CD4-positive, alpha-beta T cell (primary cell): ENCODE results near the gene CD7. TPM values are rescaled to one million over a fixed set of nuclear protein-coding genes. Genes with fewer than 3 reads are reported as not detected.
A peak's percentile ranks its signal among the peaks of the same experiment; 100 is the strongest.

Experiments
- ATAC-seq: fragments of 200-7000 bp; cut with Tn5 transposase; one replicate; pipeline ENCODE4 v1.10.0; 2022; ENCODE audit warnings: mild to moderate bottlenecking; ENCODE audit not compliant: poor library complexity
- CTCF ChIA-PET: fragments of 350-600 bp; sonication (Branson Sonifier 250); formaldehyde crosslinking; loops from one replicate; lab custom pipeline; 2021; ENCODE audit warnings: antibody characterized with exemption, inconsistent platforms; lab: Charles Lee
- POLR2A ChIA-PET: fragments of 350-600 bp; sonication (Branson Sonifier 250); formaldehyde crosslinking; loops from one replicate; lab custom pipeline; 2021; ENCODE audit warnings: antibody characterized with exemption, inconsistent platforms; lab: Charles Lee
- DNase-seq, 14 experiments: peaks; one replicate each; pipeline ENCODE4 v3.0.0-alpha.2; 2013 to 2020; ENCODE audit warnings: mixed read lengths in 2 of 14
- H3K27ac ChIP-seq, 2 donors: one replicate each; pipeline versions ENCODE4 v1.5.1 to v1.7.0; 2013; ENCODE audit warnings: low read length in 2 of 2, low read depth in 1 of 2, mild to moderate bottlenecking in 1 of 2
- H3K27me3 ChIP-seq, 2 experiments: 1 replicate in 1 of 2; 2 replicates in 1 of 2; pipeline versions ENCODE4 v1.6.1 to v1.7.0; 2013; ENCODE audit warnings: low read length in 2 of 2, control low read depth in 1 of 2, mild to moderate bottlenecking in 1 of 2, moderate library complexity in 1 of 2; ENCODE audit not compliant: insufficient read depth in 2 of 2, control insufficient read depth in 1 of 2
- H3K36me3 ChIP-seq: one replicate; pipeline ENCODE4 v1.6.1; 2013; ENCODE audit warnings: low read length, control low read depth; ENCODE audit not compliant: insufficient read depth
- H3K4me1 ChIP-seq: one replicate; pipeline ENCODE4 v1.6.1; 2013; ENCODE audit warnings: low read length, control low read depth; ENCODE audit not compliant: insufficient read depth
- H3K4me3 ChIP-seq: one replicate; pipeline ENCODE4 v1.5.1; 2013; ENCODE audit warnings: mild to moderate bottlenecking, low read length, moderate library complexity
- H3K9me3 ChIP-seq, 2 experiments: 1 replicate in 1 of 2; 2 replicates in 1 of 2; pipeline versions ENCODE4 v1.6.1 to v1.7.0; 2013; ENCODE audit warnings: low read length in 2 of 2, mild to moderate bottlenecking in 2 of 2, control low read depth in 1 of 2, moderate library complexity in 1 of 2; ENCODE audit not compliant: control insufficient read depth in 1 of 2, insufficient read depth in 1 of 2
- H3K27ac Mint-ChIP-seq: one replicate; pipeline ENCODE4 v1.8.0; 2020; ENCODE audit warnings: mixed read lengths
- H3K27me3 Mint-ChIP-seq: one replicate; pipeline ENCODE4 v1.8.0; 2021; ENCODE audit warnings: mixed read lengths
- H3K36me3 Mint-ChIP-seq: one replicate; pipeline ENCODE4 v1.8.0; 2021; ENCODE audit warnings: low read depth, mixed read lengths
- H3K4me1 Mint-ChIP-seq: one replicate; pipeline ENCODE4 v1.8.0; 2021; ENCODE audit warnings: low read depth, mixed read lengths
- H3K4me3 Mint-ChIP-seq: one replicate; pipeline ENCODE4 v1.8.0; 2020; ENCODE audit warnings: mild to moderate bottlenecking, mixed read lengths
- H3K9me3 Mint-ChIP-seq: one replicate; pipeline ENCODE4 v1.8.0; 2020; ENCODE audit warnings: mixed read lengths
- intact Hi-C, 2 experiments: fragments of 100-400 bp; cut with DNase I in 1 of 2; cut with micrococcal nuclease in 1 of 2; formaldehyde crosslinking; loops; one replicate each; pipeline versions ENCODE4 v1.15.1 to v1.9.0; 2023 to 2025; cut with DNase I, micrococcal nuclease
- total RNA-seq, 174 experiments: library from RNA in 2 of 174; stranded (reverse) in 2 of 174; gene quantifications; one replicate each; pipeline ENCODE4 v1.2.3 and lab custom pipeline; 2021 to 2026
- TF ChIP-seq, protein P1 (sequence below): fragments of 200-600 bp; IDR thresholded peaks from one replicate; pipeline ENCODE4 v1.8.0; 2022; ENCODE audit warnings: antibody characterized with exemption, mild to moderate bottlenecking

CD7 gene
- total RNA-seq, 2 experiments from 2014 or later: 225 to 234 TPM

DNA sequence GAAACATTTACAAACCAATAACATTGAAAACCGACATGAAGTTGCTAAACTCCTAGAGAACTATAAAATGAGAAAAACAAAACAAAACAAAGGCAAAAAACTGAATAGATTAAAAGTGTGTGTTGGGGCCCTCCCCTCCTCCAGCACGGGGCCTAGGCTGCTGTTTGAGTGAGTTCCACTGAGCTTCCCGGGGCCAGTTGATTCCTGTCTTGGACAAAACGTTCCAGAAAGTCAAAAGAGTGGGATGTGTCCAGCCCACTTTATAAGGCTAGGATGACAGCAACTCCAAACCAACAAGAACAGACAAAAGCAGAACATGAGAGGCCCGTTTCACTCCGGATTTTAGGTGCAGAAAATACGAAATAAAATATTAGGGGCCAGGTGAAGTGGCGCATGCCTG is 32.3 kb downstream of the CD7 start:
- Histone ChIP-seq H3K4me3 (no peak overlapping the region), H3K27ac (no peak overlapping the region), H3K27me3 (no peaks in the 10 kb centered on the region), H3K36me3 (no peaks in the 10 kb centered on the region), H3K4me1 (peaks cover 30% of the 10 kb centered on the region), H3K9me3 (peaks cover 0 to 4% of the 10 kb centered on the region in 2 experiments)
- no peak for DNase-seq
- no peaks in the 10 kb centered on the region for H3K9me3 Mint-ChIP-seq
- no peaks in the 10 kb centered on the region for H3K36me3 Mint-ChIP-seq
- no peak overlapping the region for H3K4me3 Mint-ChIP-seq
- intact Hi-C loops: no loop called here
- peaks cover 13% of the 10 kb centered on the region for H3K4me1 Mint-ChIP-seq
- ATAC-seq: no peak
- no peaks in the 10 kb centered on the region for H3K27me3 Mint-ChIP-seq
- ChIA-PET CTCF (interaction anchor here (1.6 kb wide), 1 partner anchor 36 kb away, joined by 4 read pairs; no protein-coding TSS in a partner anchor), POLR2A (no interaction called here)
- H3K27ac Mint-ChIP-seq: no peak overlapping the region
- TF ChIP-seq, protein P1, sequence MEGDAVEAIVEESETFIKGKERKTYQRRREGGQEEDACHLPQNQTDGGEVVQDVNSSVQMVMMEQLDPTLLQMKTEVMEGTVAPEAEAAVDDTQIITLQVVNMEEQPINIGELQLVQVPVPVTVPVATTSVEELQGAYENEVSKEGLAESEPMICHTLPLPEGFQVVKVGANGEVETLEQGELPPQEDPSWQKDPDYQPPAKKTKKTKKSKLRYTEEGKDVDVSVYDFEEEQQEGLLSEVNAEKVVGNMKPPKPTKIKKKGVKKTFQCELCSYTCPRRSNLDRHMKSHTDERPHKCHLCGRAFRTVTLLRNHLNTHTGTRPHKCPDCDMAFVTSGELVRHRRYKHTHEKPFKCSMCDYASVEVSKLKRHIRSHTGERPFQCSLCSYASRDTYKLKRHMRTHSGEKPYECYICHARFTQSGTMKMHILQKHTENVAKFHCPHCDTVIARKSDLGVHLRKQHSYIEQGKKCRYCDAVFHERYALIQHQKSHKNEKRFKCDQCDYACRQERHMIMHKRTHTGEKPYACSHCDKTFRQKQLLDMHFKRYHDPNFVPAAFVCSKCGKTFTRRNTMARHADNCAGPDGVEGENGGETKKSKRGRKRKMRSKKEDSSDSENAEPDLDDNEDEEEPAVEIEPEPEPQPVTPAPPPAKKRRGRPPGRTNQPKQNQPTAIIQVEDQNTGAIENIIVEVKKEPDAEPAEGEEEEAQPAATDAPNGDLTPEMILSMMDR: no peak

DNA sequence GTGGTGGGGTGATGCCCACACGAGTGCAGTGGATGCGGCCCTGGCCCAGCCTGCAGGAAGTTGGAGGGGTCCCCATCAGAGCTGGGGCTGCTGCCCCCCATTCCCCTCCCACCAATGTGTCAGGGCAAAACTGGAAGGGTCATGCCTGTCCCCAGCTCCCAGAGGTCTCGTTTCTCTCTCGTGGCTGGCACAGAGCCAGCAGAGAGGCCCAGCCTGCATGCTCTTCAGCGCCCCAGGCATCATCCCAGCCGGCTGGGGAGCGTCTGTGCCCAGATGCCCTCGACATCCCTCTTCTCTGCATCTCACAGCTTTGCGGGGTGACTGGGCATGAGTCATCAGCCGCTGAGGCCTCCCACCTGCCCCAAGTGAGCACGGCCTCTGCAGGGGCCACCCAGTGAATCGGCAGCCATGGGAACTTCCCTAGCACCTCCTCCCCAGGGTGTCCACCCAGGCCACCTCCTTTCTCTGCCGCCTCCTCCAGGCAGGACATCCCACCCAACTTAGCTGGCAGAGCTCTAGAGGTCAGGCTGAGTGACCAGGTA is 34.1 kb downstream of the CD7 start:
- Histone ChIP-seq H3K27ac (no peak overlapping the region), H3K27me3 (no peaks in the 10 kb centered on the region), H3K4me3 (no peak overlapping the region), H3K36me3 (no peaks in the 10 kb centered on the region), H3K9me3 (peaks cover 0 to 4% of the 10 kb centered on the region in 2 experiments), H3K4me1 (peaks cover 30% of the 10 kb centered on the region)
- CTCF ChIA-PET: no interaction called here
- POLR2A ChIA-PET: interaction anchor here (2.6 kb wide), 1 partner anchor 9 kb away, joined by 7 read pairs; no protein-coding TSS in a partner anchor
- ATAC-seq (no peak), DNase-seq (peak in 3 of 14 experiments; percentile 28 to 70 (median 58))
- intact Hi-C loops: no loop called here
- H3K4me1 Mint-ChIP-seq: peaks cover 13% of the 10 kb centered on the region
- H3K9me3 Mint-ChIP-seq: no peaks in the 10 kb centered on the region
- no peaks in the 10 kb centered on the region for H3K36me3 Mint-ChIP-seq
- H3K27ac Mint-ChIP-seq: no peak overlapping the region
- no peak overlapping the region for H3K4me3 Mint-ChIP-seq
- no peaks in the 10 kb centered on the region for H3K27me3 Mint-ChIP-seq
- TF ChIP-seq, protein P1: no peak

DNA sequence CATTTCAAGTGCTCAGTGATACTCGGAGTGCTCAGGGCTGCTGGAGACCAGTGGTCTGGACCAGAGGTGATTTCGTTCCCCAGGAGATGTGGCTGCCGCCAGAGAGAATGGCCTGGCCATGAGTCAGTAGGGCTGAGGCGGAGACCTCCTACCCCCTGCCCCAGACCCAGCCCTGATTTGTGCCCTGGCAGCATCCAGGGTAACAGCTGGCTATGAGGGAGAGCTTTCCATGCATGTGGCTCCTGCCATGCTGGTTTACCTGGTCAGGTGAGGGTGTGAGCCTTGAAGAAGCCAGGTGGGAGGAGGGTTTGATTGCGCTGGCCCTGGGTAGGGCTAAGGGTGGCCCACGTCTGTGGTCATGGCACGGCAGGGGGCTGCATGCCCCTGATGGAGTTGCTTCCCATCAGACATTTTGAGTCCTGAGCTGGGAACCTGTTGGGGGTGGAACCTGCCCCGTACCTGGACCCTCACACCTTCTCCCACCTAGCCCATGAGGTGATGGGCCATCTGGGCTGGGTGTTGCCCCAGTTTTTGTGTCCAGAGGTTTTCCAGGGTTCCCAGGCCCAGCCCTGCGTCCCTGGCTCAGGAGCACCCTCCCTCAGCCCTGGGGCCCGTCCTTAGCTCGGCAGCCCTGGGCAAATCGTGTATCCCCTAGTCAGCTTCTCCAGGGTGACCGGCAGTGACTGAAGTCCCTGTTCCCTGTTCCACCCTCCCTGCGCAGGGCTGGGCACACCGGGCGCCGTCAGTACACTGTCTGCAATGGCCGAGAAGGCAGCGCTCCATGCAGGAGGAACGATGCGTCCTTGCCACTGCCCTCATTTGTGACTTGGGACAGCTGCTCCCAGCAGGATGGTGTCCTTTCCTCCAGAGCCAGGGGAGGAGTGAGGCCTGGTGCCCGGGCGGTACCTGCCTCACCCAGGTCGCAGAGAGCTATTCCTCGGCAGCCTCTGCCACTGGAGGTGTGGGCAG is 34.9 kb downstream of the CD7 start:
- no peaks in the 10 kb centered on the region for H3K36me3 Mint-ChIP-seq
- Histone ChIP-seq H3K27me3 (no peaks in the 10 kb centered on the region), H3K4me1 (peaks cover 30% of the 10 kb centered on the region), H3K4me3 (no peak overlapping the region), H3K9me3 (peaks cover 0 to 4% of the 10 kb centered on the region in 2 experiments), H3K36me3 (no peaks in the 10 kb centered on the region), H3K27ac (no peak overlapping the region)
- H3K4me1 Mint-ChIP-seq: peaks cover 8% of the 10 kb centered on the region
- no peak overlapping the region for H3K4me3 Mint-ChIP-seq
- H3K27me3 Mint-ChIP-seq: no peaks in the 10 kb centered on the region
- no peaks in the 10 kb centered on the region for H3K9me3 Mint-ChIP-seq
- intact Hi-C loops: no loop called here
- TF ChIP-seq, protein P1: no peak
- ATAC-seq (no peak), DNase-seq (no peak)
- ChIA-PET POLR2A (interaction anchor here (2.6 kb wide), 1 partner anchor 10 kb away, joined by 7 read pairs; no protein-coding TSS in a partner anchor), CTCF (no interaction called here)
- H3K27ac Mint-ChIP-seq: no peak overlapping the region
